Neural progenitor cell (in vitro differentiated cells): ENCODE data around the gene RELN.

Experiments
- EZH2 ChIP-seq: fragments of 200-600 bp; sonication (generic); IDR thresholded peaks from 2 replicates; pipeline ENCODE4 v1.6.1; 2017; ENCODE audit warnings: antibody characterized with exemption, mild to moderate bottlenecking, moderate library complexity
- EZH2phosphoT487 ChIP-seq: fragments of 200-600 bp; sonication (generic); IDR thresholded peaks from 2 replicates; pipeline ENCODE4 v1.6.1; 2017; ENCODE audit warnings: antibody characterized with exemption
- TF ChIP-seq, protein P1 (sequence below): fragments of 200-600 bp; sonication (generic); IDR thresholded peaks from 2 replicates; pipeline ENCODE4 v1.5.1; 2017; ENCODE audit warnings: antibody characterized with exemption, mild to moderate bottlenecking

DNA sequence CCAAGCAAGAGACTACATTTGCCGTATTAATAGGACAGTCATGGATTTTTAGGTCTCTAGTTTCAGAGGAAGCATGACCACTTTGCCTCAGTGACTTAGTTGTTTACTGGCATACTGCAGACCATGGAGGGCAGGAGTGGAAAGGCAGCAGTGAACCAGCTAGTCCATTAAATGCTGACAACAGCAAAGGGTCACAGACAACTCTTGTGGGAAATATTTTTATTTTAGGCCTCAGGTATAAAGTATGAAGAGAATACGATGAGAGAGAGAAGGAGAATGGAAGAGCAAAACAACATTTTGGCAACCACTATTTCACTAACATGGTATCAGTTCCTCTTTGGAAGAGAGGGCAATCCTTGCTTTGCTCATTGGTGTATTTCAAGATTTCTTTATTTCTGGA, 118.0 kb downstream of the RELN start:
- TF ChIP-seq, protein P1, sequence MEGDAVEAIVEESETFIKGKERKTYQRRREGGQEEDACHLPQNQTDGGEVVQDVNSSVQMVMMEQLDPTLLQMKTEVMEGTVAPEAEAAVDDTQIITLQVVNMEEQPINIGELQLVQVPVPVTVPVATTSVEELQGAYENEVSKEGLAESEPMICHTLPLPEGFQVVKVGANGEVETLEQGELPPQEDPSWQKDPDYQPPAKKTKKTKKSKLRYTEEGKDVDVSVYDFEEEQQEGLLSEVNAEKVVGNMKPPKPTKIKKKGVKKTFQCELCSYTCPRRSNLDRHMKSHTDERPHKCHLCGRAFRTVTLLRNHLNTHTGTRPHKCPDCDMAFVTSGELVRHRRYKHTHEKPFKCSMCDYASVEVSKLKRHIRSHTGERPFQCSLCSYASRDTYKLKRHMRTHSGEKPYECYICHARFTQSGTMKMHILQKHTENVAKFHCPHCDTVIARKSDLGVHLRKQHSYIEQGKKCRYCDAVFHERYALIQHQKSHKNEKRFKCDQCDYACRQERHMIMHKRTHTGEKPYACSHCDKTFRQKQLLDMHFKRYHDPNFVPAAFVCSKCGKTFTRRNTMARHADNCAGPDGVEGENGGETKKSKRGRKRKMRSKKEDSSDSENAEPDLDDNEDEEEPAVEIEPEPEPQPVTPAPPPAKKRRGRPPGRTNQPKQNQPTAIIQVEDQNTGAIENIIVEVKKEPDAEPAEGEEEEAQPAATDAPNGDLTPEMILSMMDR = no peak
- TF ChIP-seq EZH2 (no peak), EZH2phosphoT487 (no peak)
